Effector memory CD8-positive, alpha-beta T cell (primary cell): Measurements from ENCODE around the gene CREB3L2.

Experiments used
- ATAC-seq: fragments of 150-1000 bp; cut with Tn5 transposase; replicated peaks from 2 replicates; pipeline ENCODE4 v1.10.0; 2021; ENCODE audit warnings: mild to moderate bottlenecking, moderate library complexity
- DNase-seq, 3 experiments: peaks; one replicate each; pipeline ENCODE4 v3.0.0; 2021
- H3K27ac Mint-ChIP-seq, 2 donors: one replicate each; pipeline ENCODE4 v1.8.0; 2022; ENCODE audit warnings: mild to moderate bottlenecking in 2 of 2, mixed read lengths in 2 of 2, moderate library complexity in 2 of 2
- H3K27me3 Mint-ChIP-seq, 2 donors: one replicate each; pipeline ENCODE4 v1.8.0; 2022; ENCODE audit warnings: mixed read lengths in 2 of 2
- H3K36me3 Mint-ChIP-seq: one replicate; pipeline ENCODE4 v1.8.0; 2022; ENCODE audit warnings: mild to moderate bottlenecking, moderate library complexity, mixed read lengths; ENCODE audit not compliant: insufficient read depth
- H3K4me1 Mint-ChIP-seq, 2 donors: one replicate each; pipeline ENCODE4 v1.8.0; 2022; ENCODE audit warnings: low read depth in 2 of 2, mixed read lengths in 2 of 2
- H3K4me3 Mint-ChIP-seq, 2 donors: one replicate each; pipeline ENCODE4 v1.8.0; 2022; ENCODE audit warnings: mild to moderate bottlenecking in 2 of 2, mixed read lengths in 2 of 2, moderate library complexity in 2 of 2
- H3K9me3 Mint-ChIP-seq, 2 donors: one replicate each; pipeline ENCODE4 v1.8.0; 2022; ENCODE audit warnings: mixed read lengths in 2 of 2

The CREB3L2 gene

GRCh38 chr7:137967143-137968018 lies 34.5 kb downstream of the CREB3L2 start:
- Mint-ChIP-seq H3K27me3 (no peaks in the 10 kb centered on the region), H3K9me3 (no peaks in the 10 kb centered on the region), H3K27ac (peak overlapping the region in 1 of 2 donors; percentile 66), H3K36me3 (peaks cover 6% of the 10 kb centered on the region), H3K4me1 (peaks cover 28 to 39% of the 10 kb centered on the region in 2 donors), H3K4me3 (no peak overlapping the region)
- ATAC-seq (no peak), DNase-seq (no peak)

GRCh38 chr7:137966641-137967142 lies 35.2 kb downstream of the CREB3L2 start:
- Mint-ChIP-seq H3K27ac (peak overlapping the region in 1 of 2 donors; percentile 53), H3K36me3 (peaks cover 6% of the 10 kb centered on the region), H3K27me3 (no peaks in the 10 kb centered on the region), H3K9me3 (no peaks in the 10 kb centered on the region), H3K4me1 (peaks cover 32 to 41% of the 10 kb centered on the region in 2 donors), H3K4me3 (no peak overlapping the region)
- DNase-seq: no peak
- no peak for ATAC-seq

GRCh38 chr7:137965942-137966640 lies 35.8 kb downstream of the CREB3L2 start:
- Mint-ChIP-seq H3K9me3 (no peaks in the 10 kb centered on the region), H3K4me3 (no peak overlapping the region), H3K27ac (peak overlapping the region in 1 of 2 donors; percentile 53), H3K4me1 (peaks cover 36 to 46% of the 10 kb centered on the region in 2 donors), H3K27me3 (no peaks in the 10 kb centered on the region), H3K36me3 (peaks cover 6% of the 10 kb centered on the region)
- no peak for DNase-seq
- no peak for ATAC-seq

- H3K36me3 Mint-ChIP-seq: peaks cover 6% of the 10 kb centered on the region
- H3K9me3 Mint-ChIP-seq: no peaks in the 10 kb centered on the region
- H3K4me1 Mint-ChIP-seq: peaks cover 36 to 51% of the 10 kb centered on the region in 2 donors
- no peaks in the 10 kb centered on the region for H3K27me3 Mint-ChIP-seq
- DNase-seq (no peak), ATAC-seq (no peak)
- H3K4me3 Mint-ChIP-seq: no peak overlapping the region
- no peak overlapping the region for H3K27ac Mint-ChIP-seq
Measured at GRCh38 chr7:137964824-137965545, 36.9 kb downstream of the CREB3L2 start.

GRCh38 chr7:137962875-137963507 lies 38.9 kb downstream of the CREB3L2 start:
- Mint-ChIP-seq H3K27me3 (no peaks in the 10 kb centered on the region), H3K9me3 (no peaks in the 10 kb centered on the region), H3K36me3 (peaks cover 2% of the 10 kb centered on the region), H3K27ac (peak overlapping the region; percentile 35 to 78), H3K4me3 (no peak overlapping the region), H3K4me1 (peaks cover 32 to 42% of the 10 kb centered on the region in 2 donors)
- ATAC-seq: no peak
- no peak for DNase-seq

- Mint-ChIP-seq H3K36me3 (peaks cover 2% of the 10 kb centered on the region), H3K4me3 (no peak overlapping the region), H3K4me1 (peaks cover 27 to 37% of the 10 kb centered on the region in 2 donors), H3K27me3 (no peaks in the 10 kb centered on the region), H3K9me3 (no peaks in the 10 kb centered on the region), H3K27ac (peak overlapping the region in 1 of 2 donors; percentile 35)
- ATAC-seq (no peak), DNase-seq (no peak)
Measured at GRCh38 chr7:137962491-137962874, 39.4 kb downstream of the CREB3L2 start.

GRCh38 chr7:137961200-137962177 lies 40.4 kb downstream of the CREB3L2 start:
- no peak overlapping the region for H3K4me3 Mint-ChIP-seq
- H3K9me3 Mint-ChIP-seq: no peaks in the 10 kb centered on the region
- no peaks in the 10 kb centered on the region for H3K27me3 Mint-ChIP-seq
- peaks cover 22 to 28% of the 10 kb centered on the region in 2 donors for H3K4me1 Mint-ChIP-seq
- DNase-seq: no peak
- H3K27ac Mint-ChIP-seq: peak overlapping the region in 1 of 2 donors; percentile 16
- peak; percentile 37 for ATAC-seq
- peaks cover 2% of the 10 kb centered on the region for H3K36me3 Mint-ChIP-seq

GRCh38 chr7:137960020-137960419 lies 41.9 kb downstream of the CREB3L2 start:
- H3K9me3 Mint-ChIP-seq: no peaks in the 10 kb centered on the region
- no peak overlapping the region for H3K27ac Mint-ChIP-seq
- peaks cover 2% of the 10 kb centered on the region for H3K36me3 Mint-ChIP-seq
- H3K4me1 Mint-ChIP-seq: peaks cover 16 to 20% of the 10 kb centered on the region in 2 donors
- ATAC-seq (no peak), DNase-seq (no peak)
- H3K27me3 Mint-ChIP-seq: no peaks in the 10 kb centered on the region
- H3K4me3 Mint-ChIP-seq: no peak overlapping the region

GRCh38 chr7:137958470-137959431 lies 43.1 kb downstream of the CREB3L2 start:
- Mint-ChIP-seq H3K27me3 (no peaks in the 10 kb centered on the region), H3K4me3 (no peak overlapping the region), H3K27ac (no peak overlapping the region), H3K4me1 (peaks cover 14 to 20% of the 10 kb centered on the region in 2 donors), H3K9me3 (no peaks in the 10 kb centered on the region), H3K36me3 (peaks cover 2% of the 10 kb centered on the region)
- ATAC-seq: no peak
- DNase-seq: no peak

GRCh38 chr7:137957887-137958286 lies 44.0 kb downstream of the CREB3L2 start:
- no peak overlapping the region for H3K4me3 Mint-ChIP-seq
- H3K27me3 Mint-ChIP-seq: no peaks in the 10 kb centered on the region
- peak overlapping the region in 1 of 2 donors; percentile 4 for H3K27ac Mint-ChIP-seq
- DNase-seq: no peak
- H3K36me3 Mint-ChIP-seq: peaks cover 2% of the 10 kb centered on the region
- no peaks in the 10 kb centered on the region for H3K9me3 Mint-ChIP-seq
- no peak for ATAC-seq
- H3K4me1 Mint-ChIP-seq: peaks cover 15 to 17% of the 10 kb centered on the region in 2 donors

GRCh38 chr7:137956591-137956990 lies 45.3 kb downstream of the CREB3L2 start:
- H3K4me1 Mint-ChIP-seq: peaks cover 9 to 10% of the 10 kb centered on the region in 2 donors
- no peak for DNase-seq

More at GRCh38 chr7:137956591-137956990, 45.3 kb downstream of the CREB3L2 start:
- no peak overlapping the region for H3K27ac Mint-ChIP-seq
- H3K9me3 Mint-ChIP-seq: no peaks in the 10 kb centered on the region
- no peak overlapping the region for H3K4me3 Mint-ChIP-seq
- no peaks in the 10 kb centered on the region for H3K36me3 Mint-ChIP-seq
- no peak for ATAC-seq
- no peaks in the 10 kb centered on the region for H3K27me3 Mint-ChIP-seq
